Dendritic cell treated with granulocyte-macrophage colony-stimulating factor and Interleukin-4, amounts not matched to agents 40 ng/mL and 50 ng/mL, for 4 days (primary cell): ENCODE measurements around the gene AMN.

ENCODE experiments used
- H3K27ac Mint-ChIP-seq: one replicate; pipeline ENCODE4 v1.8.0; 2022; ENCODE audit warnings: mild to moderate bottlenecking, mixed read lengths
- H3K27me3 Mint-ChIP-seq: one replicate; pipeline ENCODE4 v1.8.0; 2022; ENCODE audit warnings: mild to moderate bottlenecking, mixed read lengths
- H3K36me3 Mint-ChIP-seq: one replicate; pipeline ENCODE4 v1.8.0; 2022; ENCODE audit warnings: low read depth, mixed read lengths
- H3K4me1 Mint-ChIP-seq: one replicate; pipeline ENCODE4 v1.8.0; 2022; ENCODE audit warnings: low read depth, mixed read lengths
- H3K4me3 Mint-ChIP-seq: one replicate; pipeline ENCODE4 v1.8.0; 2022; ENCODE audit warnings: mild to moderate bottlenecking, moderate library complexity, mixed read lengths
- H3K9me3 Mint-ChIP-seq: one replicate; pipeline ENCODE4 v1.8.0; 2022; ENCODE audit warnings: mixed read lengths
- intact Hi-C: fragments of 100-400 bp; cut with micrococcal nuclease; formaldehyde crosslinking; loops from one replicate; pipeline ENCODE4 v1.15.0; 2022

Gene AMN

GRCh38 chr14:102971836-102972606, 49.6 kb downstream of the AMN start:
- Mint-ChIP-seq H3K9me3 (no peaks in the 10 kb centered on the region), H3K36me3 (peaks cover 100% of the 10 kb centered on the region)
- intact Hi-C loops, result no loop called here

GRCh38 chr14:102973706-102974285, 51.3 kb downstream of the AMN start:
- Mint-ChIP-seq H3K4me3 (no peak overlapping the region), H3K4me1 (peaks cover 11% of the 10 kb centered on the region), H3K27ac (no peak overlapping the region), H3K9me3 (no peaks in the 10 kb centered on the region), H3K36me3 (peaks cover 100% of the 10 kb centered on the region), H3K27me3 (no peaks in the 10 kb centered on the region)
- intact Hi-C loops, result no loop called here

More at GRCh38 chr14:102971836-102972606, 49.6 kb downstream of the AMN start:
- Mint-ChIP-seq H3K4me3 (no peak overlapping the region), H3K27ac (no peak overlapping the region), H3K4me1 (peaks cover 11% of the 10 kb centered on the region), H3K27me3 (no peaks in the 10 kb centered on the region)

GRCh38 chr14:102975662-102976061, 53.2 kb downstream of the AMN start:
- Mint-ChIP-seq H3K4me1 (peaks cover 11% of the 10 kb centered on the region), H3K9me3 (no peaks in the 10 kb centered on the region), H3K27ac (no peak overlapping the region), H3K27me3 (no peaks in the 10 kb centered on the region), H3K4me3 (no peak overlapping the region), H3K36me3 (peaks cover 100% of the 10 kb centered on the region)
- intact Hi-C loops, result no loop called here

- Mint-ChIP-seq H3K9me3 (no peaks in the 10 kb centered on the region), H3K4me1 (peaks cover 11% of the 10 kb centered on the region), H3K4me3 (no peak overlapping the region), H3K36me3 (peaks cover 100% of the 10 kb centered on the region), H3K27ac (no peak overlapping the region), H3K27me3 (no peaks in the 10 kb centered on the region)
- intact Hi-C loops, result no loop called here
Observed at GRCh38 chr14:102977475-102977874, 55.0 kb downstream of the AMN start.

GRCh38 chr14:102979406-102979805, 56.9 kb downstream of the AMN start:
- Mint-ChIP-seq H3K36me3 (peaks cover 100% of the 10 kb centered on the region), H3K27ac (no peak overlapping the region), H3K4me3 (no peak overlapping the region), H3K9me3 (no peaks in the 10 kb centered on the region), H3K27me3 (no peaks in the 10 kb centered on the region), H3K4me1 (peaks cover 14% of the 10 kb centered on the region)
- intact Hi-C loops, result no loop called here

GRCh38 chr14:102980409-102980810, 57.9 kb downstream of the AMN start:
- H3K27ac Mint-ChIP-seq, result no peak overlapping the region
- intact Hi-C loops, result no loop called here
- peaks cover 100% of the 10 kb centered on the region for H3K36me3 Mint-ChIP-seq
- H3K4me1 Mint-ChIP-seq, result peaks cover 10% of the 10 kb centered on the region
- no peak overlapping the region for H3K4me3 Mint-ChIP-seq
- no peaks in the 10 kb centered on the region for H3K9me3 Mint-ChIP-seq
- H3K27me3 Mint-ChIP-seq, result no peaks in the 10 kb centered on the region
